GM18499 (cell line): ENCODE measurements around the gene EOGT.

Source experiments
- ATAC-seq: cut with Tn5 transposase; IDR thresholded peaks from one replicate; pipeline ENCODE4 v1.9.1; 2021; ENCODE audit warnings: moderate number of reproducible peaks; ENCODE audit not compliant: insufficient read depth, unreplicated experiment

EOGT gene

DNA sequence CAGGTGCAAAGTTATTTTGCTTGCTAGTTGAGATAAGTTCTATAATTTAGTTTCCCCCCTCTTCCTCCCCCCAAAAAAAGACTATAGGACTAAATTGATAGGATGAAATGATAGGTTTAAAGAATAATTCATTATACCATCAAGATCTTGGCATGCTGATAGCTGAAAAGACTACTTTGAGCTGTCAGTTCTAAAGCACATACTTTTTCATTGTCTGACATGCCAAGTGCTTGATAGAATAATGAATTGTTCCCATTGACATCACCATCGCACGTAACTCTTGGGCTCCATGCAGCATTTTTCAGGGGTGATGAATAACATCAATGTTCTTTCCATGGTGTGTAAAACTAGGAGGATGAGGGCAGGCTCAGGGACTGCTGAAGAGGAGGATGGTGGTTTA is 48.8 kb downstream of the EOGT start:
- no peak for ATAC-seq

DNA sequence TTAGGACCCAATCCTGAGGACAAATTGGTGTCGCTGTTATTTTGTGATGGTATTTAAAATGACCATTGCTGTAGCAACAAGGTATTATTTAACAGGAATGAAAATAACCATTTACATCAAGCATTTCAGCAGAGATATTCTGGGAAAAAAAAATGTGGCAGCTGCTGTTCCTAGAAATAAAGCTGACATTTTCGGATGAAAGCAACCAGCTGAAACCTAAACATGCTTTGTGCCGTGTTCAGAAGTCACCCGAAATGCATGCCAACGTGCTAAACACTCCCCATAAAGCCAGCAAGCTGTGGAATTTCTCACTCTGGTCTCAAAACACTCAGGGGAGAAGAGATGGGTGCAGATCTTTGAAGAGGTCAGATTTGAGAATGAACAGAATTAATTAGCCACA is 49.6 kb downstream of the EOGT start:
- no peak for ATAC-seq

DNA sequence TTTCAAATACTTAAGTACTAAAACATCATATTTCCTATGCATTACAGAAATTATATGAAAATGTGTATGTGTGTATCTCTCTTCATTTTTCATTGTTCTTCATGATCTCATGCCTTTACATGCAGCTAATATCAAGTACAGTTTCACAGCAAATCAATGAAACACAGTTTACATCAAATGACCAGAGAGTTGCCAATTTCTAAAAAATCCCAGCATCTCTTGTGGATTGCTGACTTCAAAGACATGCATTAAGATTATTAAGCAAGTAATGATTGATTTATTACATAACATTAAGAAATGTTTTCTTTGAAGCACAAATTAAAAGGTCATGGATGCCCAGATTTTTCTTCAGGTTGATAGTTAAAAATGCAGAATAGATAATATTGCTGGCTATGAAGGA is 50.1 kb downstream of the EOGT start:
- no peak for ATAC-seq

DNA sequence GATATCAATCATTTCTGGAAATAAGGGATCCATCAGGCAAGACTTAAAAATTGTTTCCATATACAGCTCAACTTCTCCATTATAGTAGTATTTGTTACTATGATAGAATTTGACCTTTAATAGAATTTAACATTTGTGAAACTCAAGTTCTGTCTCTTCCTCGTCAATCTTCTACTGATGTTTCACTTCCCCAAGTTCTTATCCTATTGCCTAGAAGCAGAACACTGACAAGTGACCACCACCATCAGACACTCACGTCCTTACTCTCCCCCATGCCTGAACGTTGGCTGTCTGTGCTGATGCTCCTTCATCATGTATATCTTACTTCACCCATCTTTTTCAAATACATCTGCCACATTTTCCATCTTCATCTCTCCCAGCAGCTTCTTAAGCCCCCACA is 54.6 kb downstream of the EOGT start:
- ATAC-seq, result no peak

DNA sequence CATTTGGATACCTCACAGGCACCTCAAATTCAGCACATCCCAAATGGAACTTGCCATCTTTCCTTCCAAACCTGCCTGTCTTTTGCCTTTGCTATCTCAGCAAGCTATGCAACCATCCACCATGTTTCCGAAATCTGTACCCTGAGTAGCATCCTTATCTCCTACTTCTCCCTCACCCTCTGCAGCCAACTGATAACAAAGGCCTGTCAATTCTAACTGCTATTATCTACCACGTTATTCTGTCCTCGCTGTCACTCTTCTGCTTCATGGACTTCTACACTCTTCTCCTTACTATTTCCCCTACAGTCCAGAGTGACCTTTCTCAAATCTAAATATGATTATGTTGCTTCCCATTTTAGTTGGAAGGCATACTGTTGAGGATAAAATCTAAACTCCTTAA is 55.6 kb downstream of the EOGT start:
- no peak for ATAC-seq

DNA sequence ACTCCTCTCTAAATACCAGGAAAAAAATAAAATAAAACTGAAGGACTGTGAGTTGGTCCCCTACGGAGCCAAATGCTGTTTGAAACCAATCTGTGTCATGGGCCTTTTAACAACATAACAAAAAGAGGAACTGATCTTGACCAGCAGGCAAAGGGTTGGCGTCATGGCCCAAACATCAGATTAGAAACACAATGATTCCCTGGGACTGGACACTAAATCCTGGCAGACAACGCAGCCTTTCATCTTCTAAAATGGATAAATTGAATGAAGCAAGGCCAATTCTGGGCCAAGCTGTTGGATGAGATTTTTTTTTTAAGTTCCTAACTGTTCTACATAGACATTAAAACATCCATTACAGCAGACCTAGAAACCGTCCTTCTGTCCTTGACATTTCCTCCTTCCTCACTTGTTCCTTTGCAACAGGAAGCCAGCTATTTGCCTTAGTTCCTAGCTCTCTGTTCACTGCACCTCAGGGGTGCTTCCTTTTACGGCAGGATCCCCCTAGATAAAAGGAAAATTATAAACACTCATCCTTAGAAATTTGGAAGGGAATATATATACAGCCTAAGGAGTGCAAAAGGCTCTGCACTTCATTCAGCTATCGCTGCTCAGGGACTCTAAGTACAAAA is 59.6 kb downstream of the EOGT start:
- no peak for ATAC-seq

DNA sequence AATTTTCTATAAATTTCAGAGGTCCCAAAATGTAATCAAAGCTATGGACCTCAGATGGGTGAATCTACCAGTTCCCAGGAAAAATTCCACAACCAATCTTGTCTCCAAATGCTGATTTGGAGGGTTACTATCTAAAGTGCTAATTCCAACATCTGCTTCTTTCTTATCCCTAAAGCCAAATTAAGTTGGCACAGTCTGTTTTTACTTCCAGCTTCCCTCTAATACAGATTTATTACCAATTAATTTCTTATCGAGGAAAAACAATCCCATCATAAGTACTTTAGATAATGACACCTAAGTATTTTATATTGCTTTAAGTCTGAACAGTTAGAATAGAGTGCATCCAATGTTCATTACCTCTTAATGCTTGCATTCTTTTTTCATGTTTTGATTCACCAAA is 68.3 kb downstream of the EOGT start:
- no peak for ATAC-seq

DNA sequence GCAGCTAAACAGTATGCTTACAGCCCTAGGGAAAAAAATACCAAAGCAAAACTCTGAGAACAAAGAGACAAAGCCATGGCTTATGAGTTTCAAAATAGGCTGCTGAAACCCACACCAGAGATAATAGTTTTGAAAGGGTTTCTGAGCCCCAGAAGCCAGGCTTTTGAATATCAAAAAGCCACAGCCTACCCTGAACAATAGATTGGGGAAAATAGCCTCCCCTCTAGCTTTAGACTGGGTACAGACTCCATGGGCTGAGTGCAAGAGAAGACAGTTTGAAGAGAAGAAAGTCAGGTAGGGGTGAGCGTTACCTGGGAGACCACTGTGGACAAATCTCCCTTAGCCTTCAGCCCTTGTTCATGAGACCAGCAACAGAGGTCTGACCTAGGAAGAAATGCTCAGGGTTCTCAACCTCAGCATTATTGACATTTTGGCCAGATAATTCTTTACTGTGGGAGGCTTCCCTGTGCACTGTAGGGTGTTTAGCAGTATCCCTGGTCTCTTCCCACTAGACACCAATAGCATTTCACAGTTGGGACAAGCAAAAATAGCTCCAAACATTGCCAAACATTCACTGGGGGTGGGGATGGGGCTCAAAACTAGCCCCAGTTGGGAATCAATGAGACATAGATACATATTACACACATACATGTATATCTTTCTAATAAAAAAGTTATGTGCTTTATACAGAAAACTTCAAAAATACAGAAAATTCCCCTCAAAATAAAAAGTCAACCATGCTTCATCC is 69.6 kb downstream of the EOGT start:
- ATAC-seq, result no peak

DNA sequence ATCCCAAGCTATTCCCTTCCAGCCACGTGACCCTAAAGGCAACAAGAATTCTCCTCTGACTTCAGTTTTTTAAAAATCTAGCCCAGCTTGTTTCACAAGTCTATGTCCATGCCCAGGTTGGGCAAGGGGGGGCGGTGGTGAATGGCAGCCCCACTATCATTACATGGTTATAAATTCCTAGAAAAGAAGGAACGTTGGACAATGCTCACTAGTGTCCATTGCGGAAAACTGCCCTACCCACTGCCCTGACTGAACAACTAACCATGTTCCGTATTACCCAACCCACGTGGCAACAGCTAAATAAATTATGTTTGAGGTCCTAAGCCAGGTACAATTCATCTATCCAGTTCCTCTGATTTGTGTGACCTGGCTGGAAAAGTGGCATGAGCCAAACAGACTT is 72.4 kb downstream of the EOGT start:
- no peak for ATAC-seq

DNA sequence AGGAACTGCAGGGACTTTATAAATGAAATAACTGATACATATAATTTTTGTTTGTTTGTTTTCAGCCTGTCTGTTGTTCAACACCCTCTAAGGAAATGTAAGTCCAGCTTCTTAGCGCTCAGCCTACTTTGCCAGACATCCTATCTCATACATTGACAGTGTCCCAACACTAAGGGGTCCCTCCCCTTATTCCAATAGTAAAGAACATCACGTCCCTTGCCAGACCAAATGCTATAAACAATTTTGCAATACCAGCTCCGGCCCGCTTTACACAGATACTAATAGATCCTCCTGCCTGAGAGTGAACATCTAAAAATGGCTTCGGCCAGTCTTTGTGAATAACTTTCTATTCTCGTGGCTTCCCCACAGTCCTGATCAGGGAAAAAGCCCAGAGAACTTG is 76.6 kb downstream of the EOGT start:
- no peak for ATAC-seq

DNA sequence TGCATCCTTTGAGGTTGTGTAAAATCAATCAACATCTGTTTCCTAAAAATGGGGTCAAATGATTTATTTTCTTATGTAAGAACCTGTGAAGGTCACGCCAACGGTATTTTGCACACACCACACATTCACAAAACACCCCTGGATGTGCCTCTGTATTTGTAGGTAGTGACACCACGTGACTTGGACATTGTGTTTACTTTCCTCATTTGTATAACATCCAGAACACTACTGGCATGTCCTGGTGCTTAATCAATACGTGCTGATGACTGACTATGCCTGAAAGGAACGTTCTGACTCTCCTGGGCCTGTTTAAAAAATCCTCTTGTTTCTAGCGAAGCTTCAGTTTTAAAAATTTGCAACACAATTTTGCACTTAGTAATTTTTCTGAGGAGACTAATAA is 77.7 kb downstream of the EOGT start:
- ATAC-seq, result no peak

DNA sequence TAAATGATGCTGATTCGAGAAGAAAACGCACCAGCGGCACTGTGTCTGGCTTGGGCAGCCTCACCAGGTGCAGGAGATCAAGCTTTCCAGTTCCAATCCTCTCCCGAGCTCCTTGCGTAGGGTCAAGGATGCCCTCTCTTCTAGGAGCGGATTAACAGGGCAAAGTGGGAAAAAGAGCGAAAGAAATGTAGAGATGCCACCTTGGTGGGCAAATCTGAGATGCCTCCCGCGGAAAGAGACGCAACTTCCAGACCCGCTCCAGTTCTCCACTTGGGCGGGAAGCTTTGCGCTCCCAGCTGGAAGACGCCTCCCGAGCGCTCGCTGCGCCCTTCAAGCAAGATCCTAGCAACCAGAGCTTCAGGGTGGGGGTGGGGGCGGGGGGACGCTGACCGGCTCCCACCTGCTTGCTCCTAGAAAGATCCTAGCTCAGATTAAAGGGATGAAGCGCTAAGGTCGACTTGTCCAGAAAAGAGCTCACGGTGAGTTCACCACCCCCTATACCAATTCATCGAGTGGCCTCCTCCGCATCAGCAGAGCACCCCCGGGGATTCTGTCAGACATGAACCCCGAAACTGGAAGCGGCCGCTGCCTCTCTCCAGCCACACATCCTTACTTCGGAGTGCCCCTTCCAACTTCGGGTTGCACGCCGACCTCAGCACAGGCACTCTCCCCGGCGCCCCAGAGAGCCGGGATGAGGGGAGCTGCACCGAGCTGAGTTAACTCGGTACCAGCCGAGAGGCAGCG is 81.9 kb downstream of the EOGT start:
- ATAC-seq, result no peak
